ENCODE results near the gene HOXA5.

The HOXA5 gene

GRCh38 chr7:27172823-27173510, 29.5 kb upstream of the HOXA5 start (continued):
- TF ChIP-seq SCRT2 (tag by site-specific recombination; IDR thresholded peaks at IDR 0.05) (no peak), ZBTB26 (tag by site-specific recombination; optimal IDR thresholded peaks at IDR 0.05) (peak; percentile 70), FEZF1 (tag by site-specific recombination; IDR thresholded peaks at IDR 0.05) (peak; percentile 92), IKZF3 (tag by site-specific recombination; IDR thresholded peaks at IDR 0.05) (peak; percentile 81), ZNF664 (tag by site-specific recombination; IDR thresholded peaks at IDR 0.05) (no peak), HOXD13 (CRISPR knock-in tag; IDR thresholded peaks at IDR 0.05; ENCODE audit: borderline replicate concordance) (peak; percentile 86; the same call in 1 of the 2 replicates), REPIN1 (tag by site-specific recombination; IDR thresholded peaks at IDR 0.05; ENCODE audit: low read depth) (no peak), ZNF121 (tag by site-specific recombination; IDR thresholded peaks at IDR 0.05) (peak; percentile 9; the same call in 1 of the 2 replicates), ZNF76 (tag by site-specific recombination; IDR thresholded peaks at IDR 0.05; ENCODE audit: borderline replicate concordance, low read depth) (0 out of 2 replicates have a peak, but pooled peaks have one; percentile 26), GLIS1 (tag by site-specific recombination; IDR thresholded peaks at IDR 0.05) (peak; percentile 75), SP3 (tag by site-specific recombination; IDR thresholded peaks at IDR 0.05) (peak; percentile 40; the same call in 1 of the 2 replicates), ZNF704 (tag by site-specific recombination; IDR thresholded peaks at IDR 0.05) (no peak), ZNF366 (tag by site-specific recombination; conservative IDR thresholded peaks at IDR 0.05) (peak; percentile 50), KLF7 (tag by site-specific recombination; IDR thresholded peaks at IDR 0.05; ENCODE audit: borderline replicate concordance) (peak; percentile 68; the same call in 1 of the 2 replicates), PRDM10 (tag by site-specific recombination; IDR thresholded peaks at IDR 0.05) (peak; percentile 68), ZBTB11 (tag by site-specific recombination; conservative IDR thresholded peaks at IDR 0.05; ENCODE audit: low read depth) (peak; percentile 30; the same call in 1 of the 2 replicates), BCL11B (tag by site-specific recombination; IDR thresholded peaks at IDR 0.05; ENCODE audit: low read depth) (peak; percentile 86; the same call in 1 of the 2 replicates), PATZ1 (tag by site-specific recombination; IDR thresholded peaks at IDR 0.05) (peak; percentile 84), ZFP37 (tag by site-specific recombination; IDR thresholded peaks at IDR 0.05) (peak; percentile 31; the same call in 1 of the 2 replicates), ZNF501 (tag by site-specific recombination; IDR thresholded peaks at IDR 0.05) (peak; percentile 50; the same call in 1 of the 2 replicates), SP2 (tag by site-specific recombination; IDR thresholded peaks at IDR 0.05) (peak; percentile 65), ZNF555 (tag by site-specific recombination; conservative IDR thresholded peaks at IDR 0.05) (no peak), ZIC2 (tag by site-specific recombination; IDR thresholded peaks at IDR 0.05) (peak; percentile 84), MZF1 (tag by site-specific recombination; IDR thresholded peaks at IDR 0.05; ENCODE audit: borderline replicate concordance) (peak; percentile 39; the same call in 1 of the 2 replicates), ZNF335 (tag by site-specific recombination; conservative IDR thresholded peaks at IDR 0.05) (peak; percentile 91), ZBTB48 (tag by site-specific recombination; IDR thresholded peaks at IDR 0.05) (peak; percentile 79), EGR2 (tag by site-specific recombination; IDR thresholded peaks at IDR 0.05; ENCODE audit: low read depth) (peak; percentile 72)
